ENCODE data around the gene SEMA5A.

The SEMA5A gene

GRCh38 chr5:9516591-9516990 is 29.3 kb downstream of the SEMA5A start:
- CTCF ChIA-PET: interaction anchor here (0.6 to 1.7 kb wide), 2 partner anchors 18 to 503 kb away, joined by 3 to 5 read pairs; no protein-coding TSS in a partner anchor
- no peak overlapping the region for H3K27ac ChIP-seq (ENCODE audit: extremely low read depth, low read depth, low read length)
- no peaks in the 10 kb centered on the region for H3K36me3 ChIP-seq (ENCODE audit: control insufficient read depth in 2 of 2, insufficient read depth in 1 of 2, low read length in 2 of 2)
- no peaks in the 10 kb centered on the region for H3K4me1 ChIP-seq (ENCODE audit: control insufficient read depth, insufficient read depth, low read length)
- no peaks in the 10 kb centered on the region for H3K9me3 ChIP-seq (ENCODE audit: control insufficient read depth, insufficient read depth, low read depth, low read length)
- no peak for TF ChIP-seq ZNF830 (tag by site-specific recombination; IDR thresholded peaks at IDR 0.05; ENCODE audit: low read depth)
- no peak for TF ChIP-seq ZBTB1 (tag by site-specific recombination; IDR thresholded peaks at IDR 0.05)
- TF ChIP-seq SCRT2 (tag by site-specific recombination; IDR thresholded peaks at IDR 0.05): no peak
- TF ChIP-seq ZNF404 (tag by site-specific recombination; IDR thresholded peaks at IDR 0.05): no peak
- TF ChIP-seq ZNF148 (tag by site-specific recombination; IDR thresholded peaks at IDR 0.05; ENCODE audit: borderline replicate concordance): no peak
- no peak for TF ChIP-seq ZNF280C (tag by site-specific recombination; IDR thresholded peaks at IDR 0.05)
- no peak for TF ChIP-seq ZNF114 (tag by site-specific recombination; IDR thresholded peaks at IDR 0.05)
- no peak for TF ChIP-seq ZNF530 (tag by site-specific recombination; IDR thresholded peaks at IDR 0.05; ENCODE audit: low read depth)
- TF ChIP-seq ZNF701 (tag by site-specific recombination; IDR thresholded peaks at IDR 0.05): no peak
- TF ChIP-seq WT1 (tag by site-specific recombination; IDR thresholded peaks at IDR 0.05): no peak
- TF ChIP-seq ZNF571 (tag by site-specific recombination; IDR thresholded peaks at IDR 0.05): no peak
- TF ChIP-seq ZNF239 (tag by site-specific recombination; IDR thresholded peaks at IDR 0.05): no peak
- no peak for TF ChIP-seq ZNF146 (tag by site-specific recombination; IDR thresholded peaks at IDR 0.05)
- no peak for TF ChIP-seq ZSCAN23 (tag by site-specific recombination; IDR thresholded peaks at IDR 0.05)
- no peak for TF ChIP-seq ZSCAN5A (tag by site-specific recombination; IDR thresholded peaks at IDR 0.05)
- TF ChIP-seq ZNF223 (tag by site-specific recombination; IDR thresholded peaks at IDR 0.05): no peak
- no peak for TF ChIP-seq ZNF624 (tag by site-specific recombination; IDR thresholded peaks at IDR 0.05)
- no peak for TF ChIP-seq MYNN (tag by site-specific recombination; IDR thresholded peaks at IDR 0.05; ENCODE audit: borderline replicate concordance)
- TF ChIP-seq BCL11A (tag by site-specific recombination; IDR thresholded peaks at IDR 0.05; ENCODE audit: low read depth): no peak
- POLR2A ChIA-PET: no interaction called here
- H3K4me3 ChIP-seq (ENCODE audit: low read depth, low read length): no peak overlapping the region

- TF ChIP-seq TRIM28 (IDR thresholded peaks at IDR 0.05; ENCODE audit: borderline replicate concordance, low read length) (no peak), PATZ1 (tag by site-specific recombination; IDR thresholded peaks at IDR 0.05) (no peak), ZNF335 (tag by site-specific recombination; conservative IDR thresholded peaks at IDR 0.05) (no peak), HOXA7 (CRISPR knock-in tag; IDR thresholded peaks at IDR 0.05; ENCODE audit: borderline replicate concordance) (no peak), BCL11B (tag by site-specific recombination; IDR thresholded peaks at IDR 0.05; ENCODE audit: low read depth) (no peak), ZNF423 (tag by site-specific recombination; IDR thresholded peaks at IDR 0.05) (no peak), ZNF112 (tag by site-specific recombination; IDR thresholded peaks at IDR 0.05) (no peak)
- Histone ChIP-seq H3K36me3 (ENCODE audit: control insufficient read depth in 2 of 2, insufficient read depth in 1 of 2, low read length in 2 of 2) (no peaks in the 10 kb centered on the region), H3K4me1 (ENCODE audit: control insufficient read depth, insufficient read depth, low read length) (no peaks in the 10 kb centered on the region), H3K27ac (ENCODE audit: extremely low read depth, low read depth, low read length) (no peak overlapping the region), H3K4me3 (ENCODE audit: low read depth, low read length) (no peak overlapping the region), H3K9me3 (ENCODE audit: control insufficient read depth, insufficient read depth, low read depth, low read length) (no peaks in the 10 kb centered on the region)
- POLR2A ChIA-PET: no interaction called here
- CTCF ChIA-PET: interaction anchor here (1.1 to 1.6 kb wide), 2 partner anchors 28 to 160 kb away, joined by 3 to 8 read pairs; no protein-coding TSS in a partner anchor
These were observed 30.4 kb downstream of the SEMA5A start for GRCh38 chr5:9515436-9515835.
